Transverse colon (tissue), 4 donors: ENCODE results near the gene TBX2. TPM values are rescaled to one million over a fixed set of nuclear protein-coding genes. Genes with fewer than 3 reads are reported as not detected.

Experiments
- total RNA-seq, 4 donors: library from RNA; depleted of rRNA; stranded (reverse); fragments of >200 nt; gene quantifications; one replicate each; pipeline ENCODE4 v1.1.0, GENCODE V29; 2016

The TBX2 gene
- total RNA-seq, 4 donors from 2014 or later = 2.6 to 13.5 (median 8.7) TPM

Other genes with a start within 250 kb of the TBX2 start
- gene TBX4, start 52.6 kb downstream of the TBX2 start, total RNA-seq = 1 to 10 TPM in 1 of 4 donors, not detected in 3; 2.4 TPM
- not detected for gene NACA2, start 191.4 kb downstream of the TBX2 start, total RNA-seq